HG03575 (cell line): Measurements from ENCODE around the gene FGD6.
A peak's percentile ranks its signal among the peaks of the same experiment; 100 is the strongest.
"Not testable (repeated sequence)": the region's sequence is repeated elsewhere in the genome, so short reads cannot be mapped to it uniquely, and the experiment has no call there.

Source experiments
- ATAC-seq: cut with Tn5 transposase; IDR thresholded peaks from one replicate; pipeline ENCODE4 v1.9.1; 2021; ENCODE audit not compliant: unreplicated experiment, insufficient number of reproducible peaks, low FRiP score; ENCODE audit errors: extremely low read depth

FGD6 gene

DNA sequence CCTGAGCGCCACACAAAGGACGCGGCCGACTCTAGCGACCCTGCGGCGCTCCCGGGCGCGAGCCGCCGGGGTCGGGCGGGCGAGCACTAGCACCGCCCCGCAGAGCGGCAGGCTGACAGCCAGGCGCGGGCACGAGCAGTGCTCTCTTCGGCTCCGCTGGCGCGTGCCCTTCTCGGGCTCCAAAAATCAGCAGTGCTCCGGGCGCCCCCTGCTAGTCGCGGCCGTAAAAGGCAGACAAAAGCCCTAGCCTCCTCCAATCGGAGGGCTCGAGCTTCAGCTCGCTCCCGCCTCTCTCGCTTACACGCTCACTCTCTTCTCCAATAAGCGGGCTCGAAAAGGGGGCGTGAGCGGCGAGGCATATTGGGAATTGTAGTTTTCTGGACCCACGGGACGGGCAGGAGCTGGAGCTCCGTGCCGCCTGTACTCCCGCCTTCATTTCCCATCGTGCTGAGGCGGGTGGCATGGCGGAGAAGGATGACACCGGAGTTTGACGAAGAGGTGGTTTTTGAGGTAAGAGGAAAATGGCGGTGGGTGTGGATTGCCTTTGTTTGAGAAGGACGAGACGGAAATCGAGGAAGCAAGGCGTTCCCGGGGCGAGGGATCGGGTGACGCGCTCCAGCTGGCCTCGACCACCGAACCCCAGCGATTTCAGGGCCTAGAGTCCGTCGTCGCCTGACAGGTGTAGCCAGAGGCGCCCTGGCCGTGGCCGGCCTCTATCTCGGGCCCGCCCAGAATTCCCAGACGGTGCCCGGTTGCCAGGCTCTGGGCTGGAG lies at the start of gene FGD6, which contains the start of gene VEZT:
FGD6 (minus strand) TSS at position 91 of the 773 bp plus-strand sequence. CDS start 227 bp downstream, outside the sequence.
VEZT (plus strand) TSS at position 431 of the 773 bp plus-strand sequence; CDS start at position 475, 44 bp downstream.
- ATAC-seq: peak; percentile 86

DNA sequence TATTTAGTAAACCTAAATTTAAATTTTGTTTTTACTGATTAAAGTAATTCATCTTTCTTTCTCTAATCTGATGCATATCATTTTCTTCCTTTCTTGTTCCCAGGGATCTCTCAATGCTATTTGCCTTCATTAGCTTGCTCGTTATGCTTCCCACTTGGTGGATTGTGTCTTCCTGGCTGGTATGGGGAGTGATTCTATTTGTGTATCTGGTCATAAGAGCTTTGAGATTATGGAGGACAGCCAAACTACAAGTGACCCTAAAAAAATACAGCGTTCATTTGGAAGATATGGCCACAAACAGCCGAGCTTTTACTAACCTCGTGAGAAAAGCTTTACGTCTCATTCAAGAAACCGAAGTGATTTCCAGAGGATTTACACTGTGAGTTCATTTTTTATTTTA lies 49.0 kb upstream of the FGD6 start:
- ATAC-seq: no peak

DNA sequence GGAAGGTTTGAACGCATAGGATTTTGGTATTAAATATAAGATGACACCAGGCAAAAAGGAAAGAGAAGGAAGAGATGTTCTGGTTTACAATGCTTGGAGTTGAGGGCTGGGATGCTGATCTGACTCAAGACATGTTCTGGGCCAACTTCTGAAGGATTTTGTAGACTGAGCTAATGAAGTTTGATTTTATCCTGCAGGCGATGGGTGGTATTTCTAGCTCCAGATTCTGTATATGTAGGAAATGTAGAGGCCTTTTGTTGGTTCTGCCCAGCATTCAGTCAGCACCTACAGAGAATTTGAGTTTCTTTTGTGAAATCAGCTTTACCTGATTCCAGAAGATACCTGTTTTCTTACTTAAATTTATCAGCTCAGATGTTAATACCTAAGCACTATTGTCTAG lies 48.5 kb upstream of the FGD6 start:
- no peak for ATAC-seq

DNA sequence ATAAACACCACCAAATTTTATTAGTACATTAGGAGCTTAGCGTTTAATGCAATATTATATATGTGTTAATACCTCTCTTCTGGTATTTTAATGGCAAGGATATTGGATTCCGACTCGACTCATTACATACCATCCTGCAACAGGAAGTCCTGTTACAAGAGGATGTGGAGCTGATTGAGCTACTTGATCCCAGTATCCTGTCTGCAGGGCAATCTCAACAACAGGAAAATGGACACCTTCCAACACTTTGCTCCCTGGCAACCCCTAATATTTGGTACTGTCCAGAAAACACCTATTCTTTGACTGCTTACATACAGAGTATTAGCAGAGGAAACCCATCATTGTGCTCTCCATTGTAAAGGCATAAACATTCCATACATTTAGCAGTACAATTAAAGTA lies 45.5 kb upstream of the FGD6 start:
- no peak for ATAC-seq

DNA sequence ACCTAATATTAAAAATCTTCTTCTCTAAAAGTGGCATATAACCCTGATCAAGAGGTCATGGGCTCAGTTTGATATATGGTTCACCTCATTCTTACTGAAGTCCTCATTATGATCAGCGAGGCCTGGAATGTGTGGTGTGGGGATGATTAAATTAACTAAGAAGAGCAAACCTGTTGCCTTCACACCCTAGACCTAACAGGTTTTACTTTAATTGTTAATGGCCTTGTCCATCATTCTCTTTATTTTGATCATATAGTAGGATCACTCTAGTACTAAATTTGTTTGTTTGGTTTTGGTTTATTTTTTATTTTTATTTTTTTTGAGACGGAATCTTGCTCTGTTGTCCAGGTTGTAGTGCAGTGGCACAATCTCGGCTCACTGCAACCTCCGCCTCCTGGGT lies 43.8 kb upstream of the FGD6 start:
- ATAC-seq: no peak

DNA sequence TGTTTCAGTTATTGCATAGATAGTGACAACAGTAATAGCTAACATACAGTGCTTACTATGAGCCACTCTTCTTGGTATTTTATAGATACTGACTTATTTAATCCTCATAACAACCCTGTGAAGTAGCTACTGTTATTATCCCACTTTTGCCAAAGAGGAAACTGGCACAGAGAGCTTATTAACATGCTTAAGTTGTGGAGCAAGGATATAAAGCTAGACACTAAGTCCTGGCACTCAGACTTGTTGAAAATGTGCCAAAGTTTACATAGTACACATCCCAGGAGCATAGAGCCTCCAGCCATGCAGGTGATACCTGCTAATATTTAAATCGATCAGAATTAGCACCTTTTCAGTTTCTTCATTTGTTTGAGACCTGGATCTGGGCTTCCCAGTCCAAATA lies 42.1 kb upstream of the FGD6 start:
- ATAC-seq: no peak

DNA sequence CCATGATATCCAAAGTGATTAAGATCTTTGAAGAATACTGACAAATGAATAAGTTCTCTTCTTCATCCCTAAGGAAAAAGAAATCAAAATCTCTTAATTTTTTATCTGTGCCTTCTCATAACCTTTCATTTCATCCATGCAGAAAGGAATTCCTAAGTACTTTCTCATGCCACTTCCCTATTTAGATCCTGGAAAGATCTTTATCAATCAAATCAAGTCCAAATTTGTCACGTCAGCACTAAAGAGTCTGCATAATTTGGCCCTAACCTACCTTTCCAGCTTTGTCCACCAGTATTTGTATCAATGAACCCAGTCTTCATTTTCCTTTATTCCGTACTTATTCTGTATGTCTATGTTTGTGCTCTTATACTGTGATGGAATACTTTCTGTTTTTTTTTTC lies 41.5 kb upstream of the FGD6 start:
- ATAC-seq: no peak

DNA sequence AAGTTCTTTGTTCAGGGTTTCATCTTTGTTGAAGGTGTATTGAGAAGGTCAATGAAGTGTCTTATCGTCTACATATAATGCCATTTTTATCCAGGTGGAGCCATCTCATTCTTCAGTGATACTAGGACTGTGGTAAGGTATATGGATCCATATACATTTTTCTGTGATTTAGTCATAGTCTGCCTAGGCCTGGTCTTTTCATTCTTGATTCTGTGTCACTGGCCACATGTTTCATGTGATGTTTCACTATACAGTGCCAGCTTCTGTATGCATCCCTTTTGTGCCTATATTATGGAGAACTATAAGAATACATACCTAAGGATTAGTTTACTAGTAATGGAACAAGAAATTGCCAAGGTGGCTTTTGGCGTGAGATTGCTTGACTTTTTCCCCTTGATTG lies 40.9 kb upstream of the FGD6 start:
- ATAC-seq: no peak

DNA sequence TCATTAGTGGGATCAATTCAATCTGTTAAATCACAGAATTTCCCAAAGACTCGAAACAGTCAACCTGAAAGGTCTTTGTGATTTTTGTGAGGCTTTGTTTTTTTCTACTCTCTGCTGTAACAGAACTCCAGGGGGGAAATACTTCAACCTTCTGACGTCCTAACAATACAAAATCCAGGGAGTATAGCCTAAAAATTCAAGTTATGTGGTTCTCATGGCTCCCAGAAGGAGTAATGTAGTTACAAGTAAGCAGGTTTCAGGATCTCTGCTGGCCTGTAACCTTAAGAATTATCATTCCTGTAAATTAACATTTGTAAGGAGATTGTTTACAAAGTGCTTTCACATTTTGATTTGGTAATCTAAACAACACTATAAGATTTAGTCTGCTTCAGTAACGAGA lies 40.3 kb upstream of the FGD6 start:
- no peak for ATAC-seq

DNA sequence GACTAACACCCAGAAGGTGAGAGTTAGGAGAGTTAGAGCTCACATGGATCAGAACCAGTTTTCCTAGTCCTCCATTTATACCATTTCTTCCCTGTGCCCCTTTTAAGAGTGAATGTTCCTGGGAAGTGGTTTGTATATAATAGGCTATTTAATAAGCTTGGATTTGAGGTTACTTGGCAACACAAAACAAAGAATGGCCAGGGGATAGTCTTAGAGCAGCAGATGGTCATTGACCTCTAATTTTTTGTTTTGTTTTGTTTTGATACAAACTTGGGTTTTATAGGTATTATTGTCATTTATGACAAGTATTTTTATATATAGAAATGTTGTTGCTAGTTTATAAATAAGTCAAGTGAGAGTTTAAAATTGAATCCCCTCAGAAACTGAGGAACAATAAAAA lies 36.1 kb upstream of the FGD6 start:
- ATAC-seq: no peak

DNA sequence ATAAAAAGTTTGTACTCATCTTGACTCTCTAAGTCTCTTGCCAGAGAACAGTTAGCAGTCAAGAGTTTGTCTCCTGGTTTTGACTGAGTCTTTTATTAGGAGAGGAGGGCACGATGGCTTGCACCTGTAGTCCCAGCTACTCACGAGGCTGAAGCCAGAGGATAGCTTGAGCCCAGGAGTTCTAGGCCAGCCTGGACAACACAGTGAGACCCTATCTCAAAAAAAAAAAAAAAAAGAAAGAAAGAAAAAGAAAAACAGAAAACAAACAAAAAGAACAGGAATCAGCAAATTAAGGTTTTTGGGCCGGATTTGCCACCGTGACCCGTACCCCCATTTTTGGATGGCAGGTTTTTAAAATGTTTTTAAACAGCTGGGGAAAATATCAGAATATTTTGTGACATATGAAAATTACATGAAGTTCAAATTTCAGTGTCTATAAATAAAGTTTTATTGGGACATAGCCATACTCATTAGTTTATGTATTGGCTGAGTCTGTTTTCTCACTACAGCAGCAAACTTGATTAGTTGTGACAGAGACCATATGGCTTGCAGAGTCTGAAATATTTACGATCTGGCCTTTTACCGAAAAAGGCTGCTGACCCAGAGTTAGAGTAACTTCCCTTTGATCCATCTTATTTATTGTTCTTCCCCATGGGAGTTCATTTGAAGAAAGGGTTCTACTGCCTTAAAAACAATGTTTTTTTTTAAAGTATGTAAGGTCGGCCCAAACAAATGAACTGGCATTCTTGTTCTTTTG lies 31.5 kb upstream of the FGD6 start:
- no peak for ATAC-seq

DNA sequence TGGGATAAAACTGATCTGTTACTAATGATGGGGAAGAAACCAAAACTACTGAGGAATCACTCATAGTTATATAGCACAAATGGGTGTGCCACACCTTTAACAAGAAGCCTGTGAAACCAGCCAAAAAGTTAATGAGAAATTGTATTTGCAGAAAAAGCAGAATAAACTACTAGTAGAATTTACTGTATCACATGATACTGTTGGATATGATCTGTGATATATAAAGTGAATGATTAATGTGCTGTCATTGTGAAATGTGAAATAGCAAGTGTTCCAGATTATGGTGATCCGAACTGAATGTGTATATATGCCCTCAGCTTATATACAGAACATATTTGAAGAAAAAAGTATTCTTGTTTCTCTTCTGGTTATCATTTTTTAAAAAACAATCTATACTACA lies 30.8 kb upstream of the FGD6 start:
- ATAC-seq: no peak

DNA sequence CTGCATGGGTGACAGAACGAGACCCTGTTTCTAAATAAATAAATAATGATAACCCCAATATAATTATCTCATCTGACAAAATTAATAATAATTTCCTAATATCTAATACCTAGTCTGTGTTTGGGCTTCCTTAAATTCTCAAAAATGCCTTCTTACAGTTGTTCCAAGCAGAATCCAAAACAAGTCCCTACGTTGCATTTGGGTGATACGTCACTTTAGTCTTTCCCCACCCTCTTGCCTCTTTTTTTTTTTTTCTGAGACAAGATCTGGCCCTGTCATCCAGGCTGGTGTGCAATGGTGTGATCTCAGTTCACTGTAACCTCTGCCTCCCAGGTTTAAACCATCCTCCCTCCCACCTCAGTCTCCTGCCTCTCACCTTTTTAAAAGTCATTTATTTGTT lies 27.1 kb upstream of the FGD6 start:
- ATAC-seq: no peak

DNA sequence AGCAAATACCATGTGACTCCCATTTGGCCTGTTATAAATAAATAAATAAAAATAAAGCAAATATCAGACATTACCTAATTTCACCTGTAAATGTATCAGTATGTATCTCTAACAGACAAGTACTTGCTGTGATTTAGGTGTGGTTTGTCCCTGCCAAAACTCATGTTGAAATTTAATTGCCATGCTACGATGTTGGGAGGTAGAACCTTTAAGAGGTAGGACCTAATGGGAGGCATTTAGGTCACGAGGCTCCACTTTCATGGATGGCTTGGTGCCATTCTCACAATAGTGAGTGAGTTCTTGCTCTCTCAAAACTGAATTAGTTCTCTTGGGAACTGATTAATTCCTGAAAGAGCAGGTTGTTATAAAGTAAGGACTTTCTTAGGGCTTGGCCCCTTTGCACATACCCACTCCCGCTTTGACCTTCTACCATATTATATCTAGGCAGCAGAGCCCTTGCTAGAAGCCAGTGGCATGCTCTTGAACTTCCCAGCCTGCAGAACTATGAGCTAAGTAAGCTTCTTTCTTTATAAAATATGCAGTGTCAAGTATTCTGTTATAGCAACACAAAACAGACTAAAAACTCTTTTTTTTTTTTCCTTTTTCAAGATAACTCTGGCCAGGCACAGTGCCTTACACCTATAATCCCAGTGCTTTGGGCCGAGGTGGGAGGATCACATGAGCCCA lies 26.4 kb upstream of the FGD6 start:
- ATAC-seq: no peak

DNA sequence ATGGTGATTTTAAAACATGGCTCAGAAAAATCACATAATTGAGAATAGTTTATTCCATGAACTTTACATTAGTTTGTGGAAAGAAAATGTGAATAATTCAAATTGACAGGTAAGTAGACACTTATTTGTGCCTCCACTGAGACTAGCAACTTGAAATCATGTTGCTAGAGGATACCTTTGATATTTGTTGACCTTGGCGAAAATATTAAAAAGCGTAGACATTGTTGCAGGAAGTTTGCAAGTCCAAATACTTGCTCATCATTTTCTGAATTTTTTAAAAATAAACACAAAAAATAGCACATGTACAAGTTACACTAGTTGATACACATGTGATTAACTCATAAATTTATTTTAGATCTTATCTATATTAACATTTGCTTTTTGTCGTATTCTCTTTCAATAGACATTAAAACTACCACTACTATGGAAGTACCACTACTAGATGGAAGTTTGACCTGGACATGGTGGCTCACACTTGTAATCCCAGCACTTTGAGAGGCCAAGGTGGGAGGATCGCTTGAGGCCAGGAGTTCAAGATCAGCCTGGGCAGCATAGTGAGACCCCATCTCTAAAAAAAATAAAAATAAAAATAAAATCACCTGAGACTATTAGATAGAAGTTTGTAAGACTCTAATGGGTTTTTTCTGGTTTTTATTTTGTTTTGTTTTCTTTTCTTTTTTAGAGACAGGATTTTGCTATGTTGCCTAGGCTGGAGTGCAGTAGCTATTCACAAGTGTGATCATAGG lies 24.7 kb upstream of the FGD6 start:
- no peak for ATAC-seq

DNA sequence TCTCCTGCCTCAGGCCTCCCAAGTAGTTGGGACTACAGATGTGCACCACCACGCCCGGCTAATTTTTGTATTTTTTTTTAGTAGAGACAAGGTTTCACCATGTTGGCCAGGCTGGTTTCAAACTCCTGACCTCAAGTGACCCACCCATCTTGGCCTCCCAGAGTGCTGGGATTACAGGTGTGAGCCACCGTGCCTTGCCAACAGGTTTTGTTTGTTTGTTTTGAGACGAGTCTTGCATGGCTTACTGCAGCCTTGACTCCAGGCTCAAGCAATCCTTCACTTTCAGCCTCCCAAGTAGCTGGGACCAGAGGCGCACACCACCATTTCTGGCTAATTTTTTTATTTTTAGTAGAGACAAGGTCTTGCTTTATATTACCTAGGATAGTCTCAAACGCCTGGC lies 23.9 kb upstream of the FGD6 start:
- ATAC-seq: not testable (repeated sequence)

DNA sequence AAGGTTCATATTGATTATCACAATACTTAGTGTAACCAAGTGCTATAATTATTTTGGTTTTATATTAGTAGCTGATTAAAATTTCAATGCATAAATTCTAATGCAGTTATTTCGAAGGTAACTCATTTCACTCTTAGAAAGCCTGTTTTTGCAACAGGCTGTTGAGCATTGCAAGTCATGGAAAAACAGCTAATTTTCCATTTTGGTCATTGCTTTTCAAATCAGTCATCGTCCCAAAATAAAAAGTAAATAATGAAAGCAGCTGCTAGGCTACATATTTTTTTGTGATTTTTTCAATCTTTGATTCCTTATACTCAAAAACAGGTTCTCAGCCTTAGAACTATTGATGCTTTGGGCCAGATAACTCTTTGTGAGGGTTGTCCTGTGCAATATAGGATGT lies 23.3 kb upstream of the FGD6 start:
- no peak for ATAC-seq

DNA sequence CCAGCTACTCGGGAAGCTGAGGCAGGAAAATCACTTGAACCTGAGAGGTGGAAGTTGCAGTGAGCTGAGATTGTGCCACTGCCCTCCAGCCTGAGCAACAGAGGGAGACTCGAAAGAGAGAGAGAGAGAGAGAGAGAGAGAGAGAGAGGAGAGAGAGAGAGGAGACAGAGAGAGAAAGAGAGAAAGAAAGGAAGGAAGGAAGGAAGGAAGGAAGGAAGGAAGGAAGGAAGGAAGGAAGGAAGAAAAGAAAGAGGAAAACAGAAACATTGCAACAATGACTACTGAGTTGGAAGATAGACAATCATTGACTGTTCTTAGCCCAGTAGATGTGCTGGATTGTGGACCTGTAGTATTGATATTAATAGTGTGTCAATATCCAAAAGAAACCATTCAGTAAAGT lies 22.6 kb upstream of the FGD6 start:
- ATAC-seq: not testable (repeated sequence)

DNA sequence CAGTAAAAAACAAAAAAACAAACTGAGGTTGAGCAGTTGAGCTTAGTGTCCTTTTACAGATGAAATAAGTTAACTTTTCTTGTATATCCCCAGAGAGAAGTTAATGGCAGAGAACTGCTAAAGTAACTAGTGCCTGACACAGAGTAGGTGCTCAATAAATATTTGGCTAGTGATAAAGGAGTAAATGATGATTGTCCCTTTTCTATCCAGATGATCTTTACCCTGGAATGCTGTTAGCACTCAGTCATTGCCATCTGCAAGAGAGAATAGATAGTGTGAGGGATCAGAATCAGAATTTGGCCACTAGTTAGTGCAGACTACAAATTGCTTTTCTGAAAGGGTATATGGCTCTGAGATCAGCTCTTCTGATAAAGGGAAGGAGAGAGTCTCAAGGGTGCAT lies 21.9 kb upstream of the FGD6 start:
- ATAC-seq: no peak
